GM12878 (cell line): Measurements from ENCODE around the gene MXRA7. TPM values are rescaled to one million over a fixed set of nuclear protein-coding genes. Genes with fewer than 3 reads are reported as not detected.

Experiments used
- ATAC-seq: fragments of 200-7000 bp; cut with Tn5 transposase; 3 replicates; pipeline ENCODE4 v1.9.1; 2020; ENCODE audit warnings: mild to moderate bottlenecking, moderate library complexity
- BruUV-seq: library from RNA; stranded (reverse); fragments of 400-500 nt; replicated peaks from 2 replicates; lab custom pipeline; 2021; lab: Mats Ljungman, UMichigan
- CTCF ChIA-PET: fragments of 300-600 bp; sonication (Branson Sonifier 250); formaldehyde crosslinking; extraction: SDS; loops from one replicate; lab custom pipeline; 2021; ENCODE audit warnings: inconsistent platforms; lab: Yijun Ruan, JAX
- POLR2A ChIA-PET: fragments of 350-600 bp; formaldehyde crosslinking; extraction: SDS; loops from one replicate; lab custom pipeline; 2021; ENCODE audit warnings: inconsistent platforms; lab: Charles Lee
- RAD21 ChIA-PET: fragments of 300-600 bp; sonication (Branson Sonifier 250); formaldehyde crosslinking; loops from one replicate; lab custom pipeline; 2023; ENCODE audit warnings: antibody characterized with exemption; ENCODE audit not compliant: unreplicated experiment; lab: Charles Lee
- SMC1A ChIA-PET: fragments of 300-600 bp; sonication (Branson Sonifier 250); formaldehyde crosslinking; loops from one replicate; lab custom pipeline; 2023; ENCODE audit not compliant: unreplicated experiment, uncharacterized antibody; lab: Charles Lee
- DNase-seq: peaks from one replicate; pipeline ENCODE4 v3.0.0-alpha.2; 2011; ENCODE audit warnings: low read depth, low spot score
- FAIRE-seq: peaks from 3 replicates; lab custom pipeline; 2011; peaks lifted over from hg19 to GRCh38; lab: Jason Lieb, UNC
- H2AFZ ChIP-seq: 2 replicates; pipeline ENCODE4 v1.6.0; 2011; ENCODE audit warnings: low read depth, low read length, control low read depth; ENCODE audit not compliant: control insufficient read depth
- H3K27ac ChIP-seq: 2 replicates; pipeline ENCODE4 v1.5.1; 2011; ENCODE audit warnings: control low read depth; ENCODE audit not compliant: control insufficient read depth, insufficient read depth
- H3K27me3 ChIP-seq, 2 experiments: replicated peaks in 1 of 2; 2 replicates each; pipeline versions ENCODE4 v1.6.0 to v1.6.1; 2011; ENCODE audit warnings: low read length in 1 of 2; ENCODE audit not compliant: control insufficient read depth in 2 of 2, insufficient read depth in 2 of 2
- H3K36me3 ChIP-seq, 2 experiments: 2 replicates each; pipeline ENCODE4 v1.5.1; 2011; ENCODE audit warnings: low read length in 1 of 2; ENCODE audit not compliant: control insufficient read depth in 2 of 2, insufficient read depth in 2 of 2
- H3K4me1 ChIP-seq: 2 replicates; pipeline ENCODE4 v1.6.1; 2011; ENCODE audit warnings: mild to moderate bottlenecking, low read length, moderate library complexity, mixed read lengths; ENCODE audit not compliant: control insufficient read depth, insufficient read depth
- H3K4me2 ChIP-seq: 2 replicates; pipeline ENCODE4 v1.6.0; 2011; ENCODE audit warnings: control low read depth; ENCODE audit not compliant: control insufficient read depth, insufficient read depth
- H3K4me3 ChIP-seq: fragments of 200-600 bp; sonication (generic); 2 replicates; pipeline ENCODE4 v1.5.1; 2016
- H3K79me2 ChIP-seq: 2 replicates; pipeline ENCODE4 v1.6.0; 2011; ENCODE audit warnings: low read length; ENCODE audit not compliant: control insufficient read depth, insufficient read depth
- H3K9ac ChIP-seq: 2 replicates; pipeline ENCODE4 v1.8.0; 2011; ENCODE audit warnings: low read length, control low read depth, mixed read lengths; ENCODE audit not compliant: control insufficient read depth, insufficient read depth
- H3K9me3 ChIP-seq: replicated peaks from 3 replicates; pipeline ENCODE4 v1.5.1; 2011; ENCODE audit warnings: mild to moderate bottlenecking, low read length; ENCODE audit not compliant: control insufficient read depth, insufficient read depth
- H4K20me1 ChIP-seq: 2 replicates; pipeline ENCODE4 v1.6.0; 2011; ENCODE audit not compliant: control insufficient read depth, insufficient read depth
- EED ChIP-seq: sonication (generic); IDR thresholded peaks from 2 replicates; pipeline ENCODE4 v1.6.1; 2016; ENCODE audit warnings: antibody characterized with exemption, low read depth
- MEF2B ChIP-seq: fragments of 450-650 bp; IDR thresholded peaks from 2 replicates; pipeline ENCODE4 v1.6.1; 2018; ENCODE audit warnings: mild to moderate bottlenecking, moderate library complexity; ENCODE audit not compliant: partially characterized antibody, poor library complexity, severe bottlenecking
- NFXL1 ChIP-seq: fragments of 450-650 bp; IDR thresholded peaks from 2 replicates; pipeline ENCODE4 v1.6.1; 2017; ENCODE audit warnings: antibody characterized with exemption, mild to moderate bottlenecking, borderline replicate concordance
- RAD51 ChIP-seq: fragments of 450-650 bp; IDR thresholded peaks from 2 replicates; pipeline ENCODE4 v1.6.1; 2016; ENCODE audit warnings: moderate library complexity, mild to moderate bottlenecking, inconsistent platforms
- RCOR1 ChIP-seq: conservative IDR thresholded peaks from 2 replicates; pipeline ENCODE4 v1.6.1; 2012; ENCODE audit warnings: low read depth, low read length, improper control_type of control experiment
- RUNX3 ChIP-seq: IDR thresholded peaks from 2 replicates; pipeline ENCODE4 v1.6.1; 2012; ENCODE audit warnings: low read length, inconsistent platforms
- STAT3 ChIP-seq: IDR thresholded peaks from 2 replicates; pipeline ENCODE4 v1.6.1; 2011; ENCODE audit warnings: low read depth, low read length, improper control_type of control experiment
- ZNF384 ChIP-seq: IDR thresholded peaks from 2 replicates; pipeline ENCODE4 v1.6.1; 2012; ENCODE audit warnings: low read depth, mild to moderate bottlenecking, low read length, improper control_type of control experiment, borderline replicate concordance
- ZSCAN29 ChIP-seq: fragments of 450-650 bp; IDR thresholded peaks from 2 replicates; pipeline ENCODE4 v1.6.1; 2017; ENCODE audit warnings: mild to moderate bottlenecking, moderate library complexity
- WGBS: methylation state at CpG from one replicate; pipeline ENCODE4 v1.1.6; 2016; ENCODE audit warnings: low lambda C conversion rate; ENCODE audit not compliant: insufficient replicate concordance, insufficient coverage; ENCODE audit errors: missing lambda C conversion rate; 5-methylcytosine and 5-hydroxymethylcytosine counted together
- in situ Hi-C: fragments of 300-500 bp; cut with MboI; formaldehyde crosslinking; loops from 9 replicates; pipeline ENCODE4 v1.14.3; 2018; ENCODE audit warnings: mixed read lengths
- intact Hi-C: fragments of 100-400 bp; cut with micrococcal nuclease; formaldehyde crosslinking; loops from one replicate; pipeline ENCODE4 v1.14.2; 2022; ENCODE audit not compliant: unreplicated experiment
- polyA plus RNA-seq, 11 experiments: library from polyadenylated mRNA; depleted of rRNA in 4 of 11; unstranded in 6 of 11; stranded (reverse) in 5 of 11; fragments of >200 nt; fragmentation: Nextera tagmentation in 4 of 11; fragmentation: Illumina TruSeq in 1 of 11; extraction: Ambion mirVana in 4 of 11; extraction: Trizol in 1 of 11; gene quantifications; 1 replicate in 1 of 11; 2 replicates in 10 of 11; pipeline versions ENCODE4 v1.2.1 to v1.2.3, GENCODE V29; 2011 to 2016; ENCODE audit warnings: inconsistent platforms in 2 of 11, missing spikeins in 2 of 11, low read depth in 1 of 11
- total RNA-seq, 4 experiments: library from RNA; depleted of rRNA in 3 of 4; stranded (reverse); fragments of >200 nt in 3 of 4; fragmentation: Illumina TruSeq in 1 of 4; extraction: Trizol in 1 of 4; gene quantifications; 2 replicates each; pipeline versions ENCODE4 v1.2.1 to v1.2.3, GENCODE V29; 2013 to 2021
- TF ChIP-seq, protein P1 (sequence below): IDR thresholded peaks from 2 replicates; pipeline ENCODE4 v1.6.1; 2012; ENCODE audit warnings: improper control_type of control experiment, low read depth, low read length; ENCODE audit not compliant: insufficient replicate concordance
- TF ChIP-seq, protein P2 (sequence below): fragments of 450-650 bp; IDR thresholded peaks from 2 replicates; pipeline ENCODE4 v1.6.1; 2016; ENCODE audit warnings: mild to moderate bottlenecking, moderate library complexity, borderline replicate concordance
- TF ChIP-seq, protein P3 (sequence below): fragments of 450-650 bp; IDR thresholded peaks from 2 replicates; pipeline ENCODE4 v1.6.1; 2017; ENCODE audit warnings: low read depth, mild to moderate bottlenecking, moderate library complexity

Gene MXRA7
- total and polyA plus RNA-seq, 10 of the 15 experiments (the other 5 are each of a cell fraction or from before 2014, with no cell fraction given): 0.03 to 2.0 (median 0.33) TPM

DNA sequence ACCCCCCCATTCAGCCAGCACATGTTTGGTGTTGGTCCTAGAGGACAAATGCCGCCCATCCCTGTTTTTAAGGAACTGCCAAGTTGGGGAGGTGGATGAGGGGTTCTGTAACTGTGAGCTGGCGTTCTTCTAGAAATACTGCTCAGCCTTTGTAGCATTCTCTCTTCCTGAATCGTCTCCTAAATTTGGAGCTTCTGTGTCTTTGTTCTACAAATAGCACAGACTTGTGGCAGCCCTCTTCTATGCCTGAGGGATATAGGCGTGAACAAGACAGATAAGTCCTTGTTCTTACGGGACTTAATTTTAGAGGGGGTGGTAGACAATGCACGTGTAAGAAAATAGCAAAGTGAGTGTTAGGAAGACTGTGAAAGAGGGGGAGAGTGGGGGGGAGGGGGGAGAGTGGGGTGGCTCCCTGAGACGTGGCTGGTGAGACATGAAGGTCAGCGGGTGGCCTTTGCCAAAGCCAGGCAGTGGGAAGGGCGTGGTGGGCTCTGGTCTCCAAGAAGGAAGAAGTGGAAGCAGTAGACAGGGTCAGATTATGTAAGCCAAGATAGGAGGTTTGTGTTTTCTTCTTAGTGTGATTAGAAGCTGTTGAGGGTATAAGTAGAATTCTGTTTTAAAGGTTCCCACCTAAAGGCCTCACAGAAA, 37.1 kb upstream of the MXRA7 start:
- Histone ChIP-seq H2AFZ (no peak overlapping the region), H3K79me2 (no peaks in the 10 kb centered on the region), H3K4me3 (no peak overlapping the region), H3K4me2 (no peak overlapping the region), H3K9ac (no peak overlapping the region), H3K27me3 (no peaks in the 10 kb centered on the region), H4K20me1 (no peaks in the 10 kb centered on the region), H3K36me3 (peaks cover 0 to 6% of the 10 kb centered on the region in 2 experiments; a peak in 3 of 4 replicates), H3K27ac (no peak overlapping the region), H3K4me1 (no peaks in the 10 kb centered on the region), H3K9me3 (no peaks in the 10 kb centered on the region)
- no peak for DNase-seq
- no peak for ATAC-seq
- in situ Hi-C loops (no loop called here), intact Hi-C loops (no loop called here)
- TF ChIP-seq RUNX3 (no peak), NFXL1 (no peak), EED (no peak), RCOR1 (no peak), STAT3 (no peak), MEF2B (no peak), RAD51 (no peak), ZSCAN29 (no peak), ZNF384 (no peak)
- TF ChIP-seq, protein P1, sequence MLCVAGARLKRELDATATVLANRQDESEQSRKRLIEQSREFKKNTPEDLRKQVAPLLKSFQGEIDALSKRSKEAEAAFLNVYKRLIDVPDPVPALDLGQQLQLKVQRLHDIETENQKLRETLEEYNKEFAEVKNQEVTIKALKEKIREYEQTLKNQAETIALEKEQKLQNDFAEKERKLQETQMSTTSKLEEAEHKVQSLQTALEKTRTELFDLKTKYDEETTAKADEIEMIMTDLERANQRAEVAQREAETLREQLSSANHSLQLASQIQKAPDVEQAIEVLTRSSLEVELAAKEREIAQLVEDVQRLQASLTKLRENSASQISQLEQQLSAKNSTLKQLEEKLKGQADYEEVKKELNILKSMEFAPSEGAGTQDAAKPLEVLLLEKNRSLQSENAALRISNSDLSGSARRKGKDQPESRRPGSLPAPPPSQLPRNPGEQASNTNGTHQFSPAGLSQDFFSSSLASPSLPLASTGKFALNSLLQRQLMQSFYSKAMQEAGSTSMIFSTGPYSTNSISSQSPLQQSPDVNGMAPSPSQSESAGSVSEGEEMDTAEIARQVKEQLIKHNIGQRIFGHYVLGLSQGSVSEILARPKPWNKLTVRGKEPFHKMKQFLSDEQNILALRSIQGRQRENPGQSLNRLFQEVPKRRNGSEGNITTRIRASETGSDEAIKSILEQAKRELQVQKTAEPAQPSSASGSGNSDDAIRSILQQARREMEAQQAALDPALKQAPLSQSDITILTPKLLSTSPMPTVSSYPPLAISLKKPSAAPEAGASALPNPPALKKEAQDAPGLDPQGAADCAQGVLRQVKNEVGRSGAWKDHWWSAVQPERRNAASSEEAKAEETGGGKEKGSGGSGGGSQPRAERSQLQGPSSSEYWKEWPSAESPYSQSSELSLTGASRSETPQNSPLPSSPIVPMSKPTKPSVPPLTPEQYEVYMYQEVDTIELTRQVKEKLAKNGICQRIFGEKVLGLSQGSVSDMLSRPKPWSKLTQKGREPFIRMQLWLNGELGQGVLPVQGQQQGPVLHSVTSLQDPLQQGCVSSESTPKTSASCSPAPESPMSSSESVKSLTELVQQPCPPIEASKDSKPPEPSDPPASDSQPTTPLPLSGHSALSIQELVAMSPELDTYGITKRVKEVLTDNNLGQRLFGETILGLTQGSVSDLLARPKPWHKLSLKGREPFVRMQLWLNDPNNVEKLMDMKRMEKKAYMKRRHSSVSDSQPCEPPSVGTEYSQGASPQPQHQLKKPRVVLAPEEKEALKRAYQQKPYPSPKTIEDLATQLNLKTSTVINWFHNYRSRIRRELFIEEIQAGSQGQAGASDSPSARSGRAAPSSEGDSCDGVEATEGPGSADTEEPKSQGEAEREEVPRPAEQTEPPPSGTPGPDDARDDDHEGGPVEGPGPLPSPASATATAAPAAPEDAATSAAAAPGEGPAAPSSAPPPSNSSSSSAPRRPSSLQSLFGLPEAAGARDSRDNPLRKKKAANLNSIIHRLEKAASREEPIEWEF: no peak
- TF ChIP-seq, protein P2, sequence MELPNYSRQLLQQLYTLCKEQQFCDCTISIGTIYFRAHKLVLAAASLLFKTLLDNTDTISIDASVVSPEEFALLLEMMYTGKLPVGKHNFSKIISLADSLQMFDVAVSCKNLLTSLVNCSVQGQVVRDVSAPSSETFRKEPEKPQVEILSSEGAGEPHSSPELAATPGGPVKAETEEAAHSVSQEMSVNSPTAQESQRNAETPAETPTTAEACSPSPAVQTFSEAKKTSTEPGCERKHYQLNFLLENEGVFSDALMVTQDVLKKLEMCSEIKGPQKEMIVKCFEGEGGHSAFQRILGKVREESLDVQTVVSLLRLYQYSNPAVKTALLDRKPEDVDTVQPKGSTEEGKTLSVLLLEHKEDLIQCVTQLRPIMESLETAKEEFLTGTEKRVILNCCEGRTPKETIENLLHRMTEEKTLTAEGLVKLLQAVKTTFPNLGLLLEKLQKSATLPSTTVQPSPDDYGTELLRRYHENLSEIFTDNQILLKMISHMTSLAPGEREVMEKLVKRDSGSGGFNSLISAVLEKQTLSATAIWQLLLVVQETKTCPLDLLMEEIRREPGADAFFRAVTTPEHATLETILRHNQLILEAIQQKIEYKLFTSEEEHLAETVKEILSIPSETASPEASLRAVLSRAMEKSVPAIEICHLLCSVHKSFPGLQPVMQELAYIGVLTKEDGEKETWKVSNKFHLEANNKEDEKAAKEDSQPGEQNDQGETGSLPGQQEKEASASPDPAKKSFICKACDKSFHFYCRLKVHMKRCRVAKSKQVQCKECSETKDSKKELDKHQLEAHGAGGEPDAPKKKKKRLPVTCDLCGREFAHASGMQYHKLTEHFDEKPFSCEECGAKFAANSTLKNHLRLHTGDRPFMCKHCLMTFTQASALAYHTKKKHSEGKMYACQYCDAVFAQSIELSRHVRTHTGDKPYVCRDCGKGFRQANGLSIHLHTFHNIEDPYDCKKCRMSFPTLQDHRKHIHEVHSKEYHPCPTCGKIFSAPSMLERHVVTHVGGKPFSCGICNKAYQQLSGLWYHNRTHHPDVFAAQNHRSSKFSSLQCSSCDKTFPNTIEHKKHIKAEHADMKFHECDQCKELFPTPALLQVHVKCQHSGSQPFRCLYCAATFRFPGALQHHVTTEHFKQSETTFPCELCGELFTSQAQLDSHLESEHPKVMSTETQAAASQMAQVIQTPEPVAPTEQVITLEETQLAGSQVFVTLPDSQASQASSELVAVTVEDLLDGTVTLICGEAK: no peak
- TF ChIP-seq, protein P3, sequence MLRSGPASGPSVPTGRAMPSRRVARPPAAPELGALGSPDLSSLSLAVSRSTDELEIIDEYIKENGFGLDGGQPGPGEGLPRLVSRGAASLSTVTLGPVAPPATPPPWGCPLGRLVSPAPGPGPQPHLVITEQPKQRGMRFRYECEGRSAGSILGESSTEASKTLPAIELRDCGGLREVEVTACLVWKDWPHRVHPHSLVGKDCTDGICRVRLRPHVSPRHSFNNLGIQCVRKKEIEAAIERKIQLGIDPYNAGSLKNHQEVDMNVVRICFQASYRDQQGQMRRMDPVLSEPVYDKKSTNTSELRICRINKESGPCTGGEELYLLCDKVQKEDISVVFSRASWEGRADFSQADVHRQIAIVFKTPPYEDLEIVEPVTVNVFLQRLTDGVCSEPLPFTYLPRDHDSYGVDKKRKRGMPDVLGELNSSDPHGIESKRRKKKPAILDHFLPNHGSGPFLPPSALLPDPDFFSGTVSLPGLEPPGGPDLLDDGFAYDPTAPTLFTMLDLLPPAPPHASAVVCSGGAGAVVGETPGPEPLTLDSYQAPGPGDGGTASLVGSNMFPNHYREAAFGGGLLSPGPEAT: no peak
- ChIA-PET POLR2A (no interaction called here), RAD21 (interaction anchor here (1.5 kb wide), 1 partner anchor 9 kb away, joined by 4 read pairs; the partner anchor contains the start of gene MFSD11), SMC1A (no interaction called here), CTCF (interaction anchor here (0.5 to 0.6 kb wide), 2 partner anchors 12 to 252 kb away, joined by 3 read pairs; no protein-coding TSS in a partner anchor)
- no peak for FAIRE-seq
- WGBS: 84% methylated on average over 7 of the region's 9 CpGs
- BruUV-seq: no TSS peak
